ENCODE measurements around the gene TECPR1.

DNA sequence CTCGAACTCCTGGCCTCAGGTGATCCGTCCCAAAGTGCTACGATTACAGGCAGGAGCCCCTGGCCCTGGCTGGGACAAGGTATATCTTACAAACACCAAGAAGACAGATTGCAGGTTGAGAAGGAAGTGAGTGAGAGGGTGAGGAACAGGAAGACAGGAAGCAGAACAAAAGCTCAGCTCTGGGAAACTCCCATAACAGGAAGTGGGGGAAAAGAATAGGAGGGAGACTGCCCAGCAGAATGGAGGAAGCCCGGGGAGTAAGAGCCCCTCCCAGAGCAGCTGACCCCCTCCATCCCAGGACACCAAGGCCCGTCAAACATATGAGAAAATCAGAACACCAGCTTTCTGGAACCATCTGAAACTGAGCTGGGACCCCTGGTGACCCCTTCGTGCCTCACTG is 2.9 kb downstream of the TECPR1 start:
- TF ChIP-seq POLR2A (IDR thresholded peaks at IDR 0.05), result no peak
- TF ChIP-seq, protein P1, sequence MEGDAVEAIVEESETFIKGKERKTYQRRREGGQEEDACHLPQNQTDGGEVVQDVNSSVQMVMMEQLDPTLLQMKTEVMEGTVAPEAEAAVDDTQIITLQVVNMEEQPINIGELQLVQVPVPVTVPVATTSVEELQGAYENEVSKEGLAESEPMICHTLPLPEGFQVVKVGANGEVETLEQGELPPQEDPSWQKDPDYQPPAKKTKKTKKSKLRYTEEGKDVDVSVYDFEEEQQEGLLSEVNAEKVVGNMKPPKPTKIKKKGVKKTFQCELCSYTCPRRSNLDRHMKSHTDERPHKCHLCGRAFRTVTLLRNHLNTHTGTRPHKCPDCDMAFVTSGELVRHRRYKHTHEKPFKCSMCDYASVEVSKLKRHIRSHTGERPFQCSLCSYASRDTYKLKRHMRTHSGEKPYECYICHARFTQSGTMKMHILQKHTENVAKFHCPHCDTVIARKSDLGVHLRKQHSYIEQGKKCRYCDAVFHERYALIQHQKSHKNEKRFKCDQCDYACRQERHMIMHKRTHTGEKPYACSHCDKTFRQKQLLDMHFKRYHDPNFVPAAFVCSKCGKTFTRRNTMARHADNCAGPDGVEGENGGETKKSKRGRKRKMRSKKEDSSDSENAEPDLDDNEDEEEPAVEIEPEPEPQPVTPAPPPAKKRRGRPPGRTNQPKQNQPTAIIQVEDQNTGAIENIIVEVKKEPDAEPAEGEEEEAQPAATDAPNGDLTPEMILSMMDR (IDR thresholded peaks at IDR 0.05), result no peak
